ENCODE data around the gene KCNH1. TPM values are rescaled to one million over a fixed set of nuclear protein-coding genes. Genes with fewer than 3 reads are reported as not detected.

The KCNH1 gene
- total and polyA plus RNA-seq, 9 of the 15 experiments (the other 6 are each of a cell fraction or from before 2014, with no cell fraction given) = not detected

GRCh38 chr1:210949940-210950546 lies 183.9 kb downstream of the KCNH1 start (continued):
- TF ChIP-seq CTCF (IDR thresholded peaks at IDR 0.05 in 2 of 3, conservative IDR thresholded peaks at IDR 0.05 in 1 of 3; ENCODE audit: insufficient read depth in 2 of 3, low read depth in 1 of 3, low read length in 3 of 3) (peak; percentile 68 to 72 (median 70)), RAD21 (CRISPR knock-in tag; conservative IDR thresholded peaks at IDR 0.05 in 1 of 2, IDR thresholded peaks at IDR 0.05 in 1 of 2) (peak; percentile 36 to 51)

GRCh38 chr1:210949489-210949888 lies 184.5 kb downstream of the KCNH1 start:
- ATAC-seq (no peak), FAIRE-seq (no peak), DNase-seq (ENCODE audit: extremely low read depth in 1 of 4, low spot score in 3 of 4) (no peak)
- ChIA-PET POLR2A (interaction anchor here (0.6 kb wide), 2 partner anchors 44 to 1575 kb away, joined by 3 read pairs; no protein-coding TSS in a partner anchor), CTCF (ENCODE audit: low intra/inter-chr PET ratio) (interaction anchor here (0.7 to 1.2 kb wide), 2 partner anchors 76 to 365 kb away, joined by 3 to 6 read pairs; no protein-coding TSS in a partner anchor)
- Histone ChIP-seq H3K9ac (ENCODE audit: insufficient read depth in 1 of 2, low read depth in 2 of 2, low read length in 2 of 2) (no peak overlapping the region), H3K9me1 (ENCODE audit: control insufficient read depth, insufficient read depth, low read length) (no peaks in the 10 kb centered on the region), H4K20me1 (replicated peaks; ENCODE audit: control insufficient read depth, insufficient read depth, low read length) (no peaks in the 10 kb centered on the region), H3K4me2 (ENCODE audit: insufficient read depth, low read length) (no peak overlapping the region), H3K4me1 (replicated peaks in 1 of 2; ENCODE audit: control insufficient read depth in 2 of 2, insufficient read depth in 2 of 2, low read length in 2 of 2) (no peaks in the 10 kb centered on the region), H3K4me3 (no peak overlapping the region), H3K27ac (ENCODE audit: extremely low read depth, low read depth, low read length) (no peak overlapping the region), H3K27me3 (ENCODE audit: control insufficient read depth in 2 of 2, insufficient read depth in 2 of 2, low read length in 2 of 2) (peaks cover 0 to 5% of the 10 kb centered on the region in 2 experiments; a peak in 2 of 5 replicates), H3K36me3 (ENCODE audit: control insufficient read depth, insufficient read depth, low read length) (no peaks in the 10 kb centered on the region), H3K79me2 (ENCODE audit: control insufficient read depth, insufficient read depth, low read length) (no peaks in the 10 kb centered on the region), H2AFZ (ENCODE audit: low read depth, low read length) (no peak overlapping the region), H3K9me3 (replicated peaks; ENCODE audit: control insufficient read depth, insufficient read depth, low read depth, low read length) (no peaks in the 10 kb centered on the region)
- no TSS peak for BruUV-seq (replicated peaks)
- in situ Hi-C loops (cut with MboI) = no loop called here
- intact Hi-C loops (cut with micrococcal nuclease) = loop anchor here (10.0 kb wide), 1 partner anchor 185 kb away; the partner anchor contains the start of gene KCNH1
- TF ChIP-seq E2F8 (IDR thresholded peaks at IDR 0.05; ENCODE audit: low read depth, partially characterized antibody) (no peak), PREB (CRISPR knock-in tag; IDR thresholded peaks at IDR 0.05) (no peak), MNT (conservative IDR thresholded peaks at IDR 0.05) (no peak), FOXA1 (IDR thresholded peaks at IDR 0.05; ENCODE audit: borderline replicate concordance) (no peak), LEF1 (IDR thresholded peaks at IDR 0.05) (no peak), POLR3G (IDR thresholded peaks at IDR 0.05; ENCODE audit: extremely low read depth, insufficient read length, insufficient replicate concordance) (no peak), RBM34 (IDR thresholded peaks at IDR 0.05; ENCODE audit: borderline replicate concordance, insufficient read depth, low read length) (no peak), ZNF12 (CRISPR knock-in tag; IDR thresholded peaks at IDR 0.05) (no peak)
- under 1% methylated on average over 7 of the region's 7 CpGs for WGBS (ENCODE audit: insufficient coverage, low coverage, missing lambda C conversion rate)
